G401 (cell line): Measurements from ENCODE around the gene CARD14. TPM values are rescaled to one million over a fixed set of nuclear protein-coding genes. Genes with fewer than 3 reads are reported as not detected.
"Not testable (repeated sequence)": the region's sequence is repeated elsewhere in the genome, so short reads cannot be mapped to it uniquely, and the experiment has no call there.

Source experiments
- DNase-seq: peaks from one replicate; pipeline ENCODE4 v3.0.0-alpha.2; 2015; ENCODE audit warnings: low spot score
- in situ Hi-C: cut with HindIII; loops from 2 replicates; pipeline ENCODE4 v1.10.0; 2016; ENCODE audit warnings: low sequenced_read_pairs, mixed read lengths
- total RNA-seq: library from RNA; depleted of rRNA; stranded (reverse); fragments of >200 nt; shearing (Covaris generic); gene quantifications from 2 replicates; pipeline ENCODE4 v1.2.3, GENCODE V29; 2014

The CARD14 gene
- total RNA-seq, 1 experiment from 2014 or later, result 0.44 TPM

- DNase-seq, result peak; percentile 8
- in situ Hi-C loops, result no loop called here
Observed at GRCh38 chr17:80146121-80147034, 23.5 kb upstream of the CARD14 start.

DNA sequence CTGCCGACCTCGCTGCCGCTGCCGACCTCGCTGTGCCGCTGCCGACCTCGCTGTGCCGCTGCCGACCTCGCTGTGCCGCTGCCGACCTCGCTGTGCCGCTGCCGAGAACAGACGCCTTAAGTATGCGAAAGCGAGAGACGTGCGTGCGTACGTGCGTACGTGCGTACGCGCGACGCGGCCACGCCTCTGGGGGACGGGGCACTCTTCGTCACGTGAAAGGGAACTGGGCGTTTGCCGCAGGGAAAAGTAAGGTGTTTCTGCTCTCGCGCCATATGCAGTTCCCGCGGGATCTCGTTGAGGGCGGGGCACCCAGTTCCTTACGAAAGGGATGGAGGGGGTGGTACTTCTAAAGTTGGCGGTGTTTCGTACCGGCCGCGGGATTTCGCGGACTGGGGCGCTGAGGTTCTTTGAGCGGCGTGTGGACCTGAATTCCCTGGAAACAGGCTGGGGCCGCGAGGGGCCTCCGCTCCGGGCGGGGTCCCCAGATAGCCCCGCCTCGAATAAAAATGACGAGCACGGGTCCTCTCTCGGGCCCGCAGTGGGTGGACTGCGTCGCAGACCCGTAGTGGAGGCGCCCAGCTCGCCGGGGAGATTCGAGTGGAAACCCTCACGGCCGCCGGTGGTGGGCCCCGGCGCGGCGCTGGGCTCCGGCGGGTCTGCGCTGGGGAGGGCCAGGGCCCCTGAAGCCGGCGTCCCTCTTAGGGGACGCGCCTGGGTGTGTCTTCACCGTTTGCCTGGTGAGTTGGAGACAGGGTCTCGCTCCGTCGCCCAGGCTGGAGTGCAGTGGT is 22.6 kb upstream of the CARD14 start, which contains the start of gene EIF4A3:
Gene EIF4A3 (minus strand): TSS at position 94 of the 788 bp plus-strand sequence. CDS start 167 bp downstream, outside the sequence.
- in situ Hi-C loops, result no loop called here
- DNase-seq, result peak; percentile 99

- no peak for DNase-seq
Observed at GRCh38 chr17:80151333-80151732, 18.5 kb upstream of the CARD14 start.

GRCh38 chr17:80152081-80152702 is 17.6 kb upstream of the CARD14 start:
- no peak for DNase-seq
- in situ Hi-C loops, result no loop called here

More at GRCh38 chr17:80151333-80151732, 18.5 kb upstream of the CARD14 start:
- in situ Hi-C loops, result no loop called here

GRCh38 chr17:80153004-80153403 is 16.8 kb upstream of the CARD14 start:
- in situ Hi-C loops, result no loop called here
- DNase-seq, result no peak

- in situ Hi-C loops, result no loop called here
- DNase-seq, result no peak
Observed at GRCh38 chr17:80154166-80154565, 15.7 kb upstream of the CARD14 start.

- DNase-seq, in situ Hi-C loops: not testable (repeated sequence)
Observed at GRCh38 chr17:80155600-80155999, 14.2 kb upstream of the CARD14 start.

GRCh38 chr17:80158846-80159245 is 11.0 kb upstream of the CARD14 start:
- in situ Hi-C loops, result no loop called here
- DNase-seq, result no peak

DNA sequence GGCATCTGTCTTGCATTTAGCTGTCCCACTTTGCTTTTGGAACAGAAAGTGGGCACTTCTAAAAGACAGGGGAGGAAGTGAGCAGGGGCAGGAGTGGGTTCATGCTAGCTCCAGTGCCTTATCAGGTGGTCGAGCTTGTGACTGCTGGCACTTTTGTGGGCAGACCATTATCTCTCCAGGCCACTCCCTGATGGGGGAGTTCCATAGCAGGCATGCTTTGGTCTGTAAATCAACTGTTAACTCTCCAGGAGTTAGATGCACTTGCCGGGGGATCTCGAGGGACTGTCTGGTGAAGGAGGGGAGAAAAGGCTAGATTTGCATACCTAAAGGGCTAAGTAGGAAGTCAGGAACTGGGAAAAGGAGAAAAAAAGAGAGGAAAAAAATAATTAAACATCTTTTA is 9.3 kb upstream of the CARD14 start:
- no peak for DNase-seq
- in situ Hi-C loops, result no loop called here

DNA sequence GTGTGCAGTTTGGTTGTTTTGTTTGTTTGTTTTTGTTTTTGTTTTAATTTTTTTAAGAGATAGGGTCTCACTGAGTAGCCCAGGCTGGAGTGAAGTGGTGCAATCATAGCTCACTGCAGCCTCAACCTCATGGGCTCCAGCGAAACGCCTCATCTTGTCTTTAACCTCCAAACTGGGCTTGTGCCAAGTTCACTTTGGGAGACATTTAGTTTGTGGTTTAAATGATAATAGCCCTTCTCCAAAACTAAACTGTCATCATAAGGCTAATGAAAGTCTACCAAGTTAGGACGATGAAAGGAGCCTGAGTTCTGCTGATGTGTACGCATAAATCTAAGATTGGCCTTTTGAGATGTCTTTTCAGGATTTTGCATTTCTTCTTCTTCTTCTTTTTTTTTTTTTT is 6.5 kb upstream of the CARD14 start:
- in situ Hi-C loops, result no loop called here
- no peak for DNase-seq

GRCh38 chr17:80164185-80164584 is 5.6 kb upstream of the CARD14 start:
- in situ Hi-C loops, result no loop called here
- DNase-seq, result no peak

DNA sequence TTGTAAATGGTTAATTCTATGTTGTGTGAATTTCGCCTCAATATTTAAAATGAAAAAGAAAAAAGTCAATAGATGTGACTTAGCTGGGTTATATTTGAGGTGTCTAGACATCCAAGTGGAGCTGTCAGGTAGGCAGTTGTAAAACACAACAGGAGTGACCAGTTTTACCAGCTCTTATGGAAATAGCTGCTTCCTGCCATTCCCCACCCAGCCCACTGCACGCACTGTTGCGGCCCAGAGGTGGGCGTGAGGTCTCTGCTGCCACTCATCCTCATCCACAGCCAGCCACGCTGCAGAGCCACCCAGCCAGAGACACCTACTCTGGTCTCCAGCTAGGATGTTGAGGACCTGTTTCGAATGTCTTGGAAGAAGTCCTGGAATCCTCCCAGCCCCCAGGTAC is 3.4 kb upstream of the CARD14 start:
- DNase-seq, result no peak
- in situ Hi-C loops, result no loop called here

- in situ Hi-C loops, result no loop called here
- no peak for DNase-seq
Observed at GRCh38 chr17:80168371-80168770, 1.5 kb upstream of the CARD14 start.

GRCh38 chr17:80169107-80169506 is 723 bp upstream of the CARD14 start:
- in situ Hi-C loops, result no loop called here
- no peak for DNase-seq

GRCh38 chr17:80171681-80172080 is 1.9 kb downstream of the CARD14 start:
- no peak for DNase-seq
- in situ Hi-C loops, result no loop called here

DNA sequence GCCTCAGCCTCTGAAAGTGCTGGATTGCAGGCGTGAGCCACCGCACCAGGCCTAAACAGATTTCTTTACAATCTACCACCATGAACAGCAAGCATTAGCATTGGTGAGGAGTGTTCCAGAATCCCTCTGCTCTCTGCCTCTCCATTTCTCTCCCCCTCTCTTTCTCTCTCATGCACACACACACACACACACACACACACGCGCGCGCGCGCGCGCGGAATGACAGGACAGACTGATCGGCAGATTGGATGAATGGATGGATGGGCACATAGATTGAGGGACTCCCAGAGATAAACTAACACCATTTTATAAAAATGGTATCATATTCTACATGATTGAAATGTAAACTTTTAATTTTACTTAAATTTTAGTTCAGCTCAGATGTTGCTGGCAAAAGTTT is 3.3 kb downstream of the CARD14 start:
- no peak for DNase-seq
- in situ Hi-C loops, result no loop called here

DNA sequence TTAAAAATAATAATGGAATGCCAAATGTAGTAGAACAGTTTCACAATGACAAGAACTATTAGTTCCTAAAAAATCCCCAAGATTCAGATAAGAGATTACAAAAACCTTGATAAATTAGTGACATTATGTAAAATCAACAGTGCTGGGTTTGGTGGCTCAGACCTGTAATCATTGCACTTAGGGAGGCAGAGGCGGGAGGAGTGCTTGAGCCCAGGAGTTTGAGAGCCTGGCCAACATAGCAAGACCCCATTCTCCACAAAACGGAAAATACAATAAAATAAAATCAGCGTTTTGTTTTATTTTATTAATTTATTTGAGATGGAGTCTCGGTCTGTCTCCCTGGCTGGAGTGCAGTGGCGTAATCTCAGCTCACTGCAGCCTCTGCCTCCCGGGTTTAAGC is 4.1 kb downstream of the CARD14 start:
- in situ Hi-C loops, result no loop called here
- DNase-seq, result no peak

DNA sequence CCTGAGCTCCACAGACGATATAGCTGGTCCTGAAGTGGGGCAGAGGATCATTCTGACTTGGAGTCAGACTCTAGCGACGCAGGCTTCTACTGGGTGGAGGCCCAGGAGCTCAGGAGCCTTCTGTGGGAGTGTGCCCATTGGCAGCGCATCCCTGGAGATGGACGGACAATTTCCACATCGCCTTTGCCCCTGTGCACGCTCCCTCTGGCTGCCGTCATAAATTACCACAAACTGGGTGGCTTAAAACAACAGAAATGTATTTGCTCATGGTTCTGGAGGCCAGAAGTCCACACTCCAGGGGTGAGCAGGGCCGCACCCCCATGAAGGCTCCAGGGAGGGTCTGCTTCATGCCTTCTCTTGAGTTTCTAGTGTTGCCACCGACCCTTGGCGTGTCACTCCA is 6.9 kb downstream of the CARD14 start:
- in situ Hi-C loops, result no loop called here
- no peak for DNase-seq

- DNase-seq, result no peak
- in situ Hi-C loops, result no loop called here
Observed at GRCh38 chr17:80177986-80178595, 8.3 kb downstream of the CARD14 start.
